GM12872 (cell line): ENCODE measurements around the gene WT1.

Experiments
- CTCF ChIP-seq: IDR thresholded peaks from 3 replicates; pipeline ENCODE4 v1.5.1; 2011; ENCODE audit warnings: low read depth, mild to moderate bottlenecking, low read length, moderate library complexity; ENCODE audit not compliant: insufficient read depth

WT1 gene

GRCh38 chr11:32395127-32395526 is 40.2 kb downstream of the WT1 start:
- no peak for TF ChIP-seq CTCF

GRCh38 chr11:32392840-32393239 is 42.5 kb downstream of the WT1 start:
- no peak for TF ChIP-seq CTCF

GRCh38 chr11:32391956-32392553 is 43.3 kb downstream of the WT1 start:
- no peak for TF ChIP-seq CTCF

- no peak for TF ChIP-seq CTCF
Measured at GRCh38 chr11:32391479-32391878, 43.9 kb downstream of the WT1 start.

GRCh38 chr11:32390712-32391111 is 44.6 kb downstream of the WT1 start:
- no peak for TF ChIP-seq CTCF

- TF ChIP-seq CTCF: no peak
Measured at GRCh38 chr11:32388871-32389770, 46.2 kb downstream of the WT1 start.

- no peak for TF ChIP-seq CTCF
Measured at GRCh38 chr11:32388365-32388764, 47.0 kb downstream of the WT1 start.
